ENCODE measurements around the gene PDZRN4.

DNA sequence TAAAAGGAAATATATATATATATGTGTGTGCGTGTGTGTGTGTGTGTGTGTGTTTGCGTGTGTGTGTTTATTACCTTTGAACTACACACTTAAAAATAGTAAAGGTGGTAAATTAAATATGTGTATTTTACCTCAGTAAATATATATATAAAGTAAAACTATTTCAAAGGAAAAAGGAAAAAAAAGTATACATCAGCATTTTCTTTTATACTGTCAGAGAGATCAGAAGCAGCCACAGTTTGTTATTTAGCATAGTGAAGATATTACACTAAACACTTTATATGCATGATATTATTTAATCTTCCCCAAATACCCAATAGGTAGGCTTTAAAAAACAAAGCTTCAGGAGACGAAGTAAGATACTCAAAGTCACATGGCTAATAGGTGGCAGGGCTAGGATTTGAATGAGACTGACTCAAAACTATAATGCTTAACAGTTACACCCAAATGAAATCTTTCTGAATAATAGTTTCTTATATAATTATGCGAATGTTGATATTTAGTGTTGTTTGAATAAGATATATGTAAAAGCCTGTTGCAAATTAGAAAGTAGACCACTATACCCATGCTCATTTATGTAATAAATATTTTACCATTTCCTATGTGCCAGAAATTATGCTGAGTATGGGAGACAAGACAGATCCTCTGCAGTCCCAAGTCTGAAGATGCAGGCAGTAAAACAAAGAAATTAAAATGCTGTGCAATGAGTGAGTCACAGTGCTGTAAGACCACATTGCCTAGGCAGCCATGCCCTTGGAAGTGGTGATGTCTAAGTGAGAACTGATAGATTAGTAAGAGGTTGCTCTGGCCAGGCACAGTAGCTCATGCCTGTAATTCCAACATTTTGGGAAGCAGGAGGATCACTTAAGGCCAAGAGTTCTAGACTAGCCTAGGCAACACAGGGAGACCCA is 66.1 kb downstream of the PDZRN4 start:
- no peak for TF ChIP-seq POLR2A (IDR thresholded peaks at IDR 0.05)
- no peak for TF ChIP-seq CTCF (IDR thresholded peaks at IDR 0.05)

Measured in tibial nerve (tissue), 3 donors.